Fibroblast of villous mesenchyme (primary cell): ENCODE data around the gene C22orf39. TPM values are rescaled to one million over a fixed set of nuclear protein-coding genes. Genes with fewer than 3 reads are reported as not detected.

Experiments used
- DNase-seq: peaks from one replicate; pipeline ENCODE4 v3.0.0-alpha.2; 2010; ENCODE audit warnings: low read depth
- H3K4me3 ChIP-seq: 2 replicates; pipeline ENCODE4 v1.5.1; 2011; ENCODE audit warnings: low read depth, mild to moderate bottlenecking, low read length
- CTCF ChIP-seq: IDR thresholded peaks from 2 replicates; pipeline ENCODE4 v1.5.1; 2012; ENCODE audit warnings: low read depth, mild to moderate bottlenecking, low read length; ENCODE audit not compliant: insufficient read depth
- total RNA-seq: library from RNA; depleted of rRNA; stranded (reverse); fragments of >200 nt; gene quantifications from 2 replicates; pipeline ENCODE4 v1.2.3, GENCODE V29; 2012

The C22orf39 gene
- total RNA-seq, 1 donor, result 12.5 TPM

DNA sequence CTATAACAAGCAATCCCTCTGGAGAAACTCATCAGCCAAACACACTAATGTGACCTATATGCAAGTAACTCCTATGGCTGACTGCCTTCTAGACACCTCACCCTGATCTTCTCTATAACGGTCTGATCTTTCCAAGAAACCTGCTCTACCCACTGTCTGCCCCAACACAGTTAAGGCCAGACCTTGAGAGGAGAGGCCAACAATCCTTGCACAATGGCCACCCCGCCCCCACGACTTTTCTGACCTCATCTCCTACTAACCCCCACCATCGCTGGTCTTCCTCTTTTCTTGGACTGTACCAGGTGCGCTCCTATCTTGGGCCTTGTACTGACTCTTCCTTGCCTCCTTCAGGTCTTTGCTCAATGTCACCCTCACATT is 28.4 kb downstream of the C22orf39 start:
- DNase-seq, result no peak
- H3K4me3 ChIP-seq, result no peak overlapping the region
- no peak for TF ChIP-seq CTCF

DNA sequence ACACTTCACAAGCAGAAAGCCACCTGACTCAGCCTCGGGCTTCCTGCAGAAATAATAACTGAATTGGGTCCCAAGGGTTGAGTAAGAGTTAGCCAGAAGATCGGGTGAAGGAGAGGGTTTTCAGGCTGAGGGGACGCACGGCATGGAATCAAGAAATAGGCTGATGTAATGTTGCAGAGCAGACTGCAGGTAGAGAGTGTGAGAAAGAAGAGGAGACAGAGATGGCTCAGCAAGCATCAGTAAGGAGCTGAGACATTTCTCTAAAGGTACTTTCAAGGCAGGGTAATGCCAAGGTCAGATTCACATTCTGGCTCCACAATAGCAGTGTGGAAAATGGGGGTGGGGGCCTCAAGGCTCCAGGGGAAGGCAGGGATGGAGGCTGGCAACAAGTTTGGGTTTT is 34.6 kb downstream of the C22orf39 start:
- TF ChIP-seq CTCF, result no peak
- H3K4me3 ChIP-seq, result no peak overlapping the region
- no peak for DNase-seq

DNA sequence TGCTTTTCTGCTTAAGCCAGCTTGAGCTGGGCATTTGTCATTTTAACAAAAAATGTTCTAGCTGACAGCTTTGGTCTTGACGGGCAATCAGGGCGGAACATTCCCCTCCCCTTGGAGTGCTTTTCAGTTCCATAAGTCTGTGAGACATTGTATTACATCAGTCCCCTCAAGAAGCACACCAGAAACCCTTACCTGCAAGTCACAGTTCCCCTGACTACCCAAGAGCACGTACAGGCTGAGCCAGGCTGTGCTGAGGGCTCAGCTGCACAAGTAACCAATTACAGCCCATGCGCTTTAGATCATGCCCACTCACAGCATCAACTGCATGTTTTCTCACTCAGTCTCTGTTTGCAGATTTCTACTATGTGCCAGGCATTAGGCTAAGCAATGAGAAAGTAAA is 35.0 kb downstream of the C22orf39 start:
- H3K4me3 ChIP-seq, result no peak overlapping the region
- no peak for TF ChIP-seq CTCF
- DNase-seq, result no peak

GRCh38 chr22:19411690-19412045 is 35.8 kb downstream of the C22orf39 start:
- no peak for TF ChIP-seq CTCF
- DNase-seq, result no peak
- H3K4me3 ChIP-seq, result no peak overlapping the region

DNA sequence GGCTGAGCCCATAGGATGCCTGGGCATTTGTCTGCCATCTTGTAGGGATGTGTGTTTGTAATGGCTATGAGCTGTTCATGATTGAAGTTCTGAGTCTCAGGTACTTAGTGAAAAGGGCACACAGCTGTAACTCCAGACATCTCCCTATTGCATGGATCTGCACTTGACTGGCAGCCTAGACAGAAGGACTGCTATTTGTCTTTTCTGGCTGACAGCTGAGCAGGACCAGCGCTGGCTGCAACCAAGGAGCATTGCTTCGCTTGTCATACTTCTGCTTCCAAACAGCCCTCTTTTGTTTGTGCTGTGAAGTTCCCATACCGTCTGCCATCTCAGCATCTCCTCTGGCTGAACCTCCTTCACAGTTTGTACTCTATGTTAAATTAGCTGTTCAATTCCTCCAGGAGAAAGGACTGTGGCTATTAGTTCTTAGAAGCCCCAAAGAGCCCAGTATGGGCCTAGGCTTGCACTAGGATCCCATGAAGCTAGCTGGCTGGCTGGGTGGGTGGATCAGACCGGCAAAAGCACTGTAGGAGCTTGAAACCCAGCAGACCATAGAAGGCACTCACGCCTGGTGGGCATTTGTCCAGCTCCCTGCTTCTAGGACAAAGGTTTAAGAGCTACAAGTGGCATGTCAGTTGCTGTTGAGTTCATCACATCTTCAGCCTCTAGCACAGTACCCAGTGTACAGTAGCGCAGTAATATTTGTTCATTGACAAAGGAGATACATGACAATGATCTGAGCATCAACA is 36.4 kb downstream of the C22orf39 start:
- no peak overlapping the region for H3K4me3 ChIP-seq
- no peak for DNase-seq
- no peak for TF ChIP-seq CTCF

- TF ChIP-seq CTCF, result no peak
- H3K4me3 ChIP-seq, result no peak overlapping the region
- peak; percentile 49 for DNase-seq
These were observed 39.6 kb downstream of the C22orf39 start for GRCh38 chr22:19407649-19408606.
